K562 (cell line): ENCODE measurements around the gene GVQW3. TPM values are rescaled to one million over a fixed set of nuclear protein-coding genes. Genes with fewer than 3 reads are reported as not detected.

Experiments used
- CTBP1 ChIP-seq: fragments of 450-650 bp; IDR thresholded peaks from 2 replicates; pipeline ENCODE4 v1.6.1; 2016; ENCODE audit warnings: borderline replicate concordance
- JUN ChIP-seq, 2 experiments: sonication (generic) in 1 of 2; formaldehyde crosslinking in 1 of 2; IDR thresholded peaks; 2 replicates each; pipeline versions ENCODE4 v1.6.1 to v1.8.0; 2012 to 2022; ENCODE audit warnings: borderline replicate concordance in 2 of 2, mild to moderate bottlenecking in 2 of 2, improper control_type of control experiment in 1 of 2, low read depth in 1 of 2, low read length in 1 of 2, missing genetic modification reagents in 1 of 2
- KDM4B ChIP-seq, 2 experiments: fragments of 450-650 bp in 1 of 2; sonication (generic) in 1 of 2; IDR thresholded peaks; 2 replicates each; pipeline ENCODE4 v1.6.1; 2016 to 2017; ENCODE audit warnings: borderline replicate concordance in 2 of 2, antibody characterized with exemption in 1 of 2, low read depth in 1 of 2, mild to moderate bottlenecking in 1 of 2
- SMC3 ChIP-seq: conservative IDR thresholded peaks from 2 replicates; pipeline ENCODE4 v1.6.1; 2011; ENCODE audit warnings: low read depth, low read length, improper control_type of control experiment; ENCODE audit not compliant: insufficient read depth
- TEAD1 ChIP-seq, 2 experiments: fragments of 450-650 bp in 1 of 2; sonication (generic) in 1 of 2; formaldehyde crosslinking; IDR thresholded peaks; 2 replicates each; pipeline versions ENCODE4 v1.4.0 to v1.8.0; 2020 to 2022; ENCODE audit warnings: mild to moderate bottlenecking in 2 of 2, missing genetic modification reagents in 1 of 2
- TEAD4 ChIP-seq, 2 experiments: sonication (generic) in 1 of 2; formaldehyde crosslinking in 1 of 2; IDR thresholded peaks; 2 replicates each; pipeline versions ENCODE4 v1.6.1 to v1.8.0; 2012 to 2022; ENCODE audit warnings: borderline replicate concordance in 1 of 2, inconsistent platforms in 1 of 2, low read length in 1 of 2, mild to moderate bottlenecking in 1 of 2, missing genetic modification reagents in 1 of 2
- YY1 ChIP-seq, 3 experiments: IDR thresholded peaks; 2 replicates each; pipeline ENCODE4 v1.6.1; 2011; ENCODE audit warnings: low read length in 2 of 3, mild to moderate bottlenecking in 2 of 3, moderate library complexity in 2 of 3, borderline replicate concordance in 1 of 3, control low read depth in 1 of 3, low read depth in 1 of 3; ENCODE audit not compliant: insufficient read depth in 3 of 3, insufficient replicate concordance in 2 of 3, control insufficient read depth in 1 of 3, insufficient read length in 1 of 3; ENCODE audit errors: extremely low read depth in 1 of 3
- ZFPM2 ChIP-seq: fragments of 250-450 bp; sonication (Bioruptor Pico); IDR thresholded peaks from 2 replicates; pipeline ENCODE4 v1.5.1; 2022; ENCODE audit warnings: mild to moderate bottlenecking
- ZNF696 ChIP-seq: fragments of 250-450 bp; sonication (Bioruptor Pico); conservative IDR thresholded peaks from 2 replicates; pipeline ENCODE4 v1.4.0; 2020; ENCODE audit warnings: mild to moderate bottlenecking, moderate library complexity
- ZNF785 ChIP-seq: fragments of 250-450 bp; sonication (Bioruptor Pico); IDR thresholded peaks from 2 replicates; pipeline ENCODE4 v1.4.0; 2020; ENCODE audit warnings: mild to moderate bottlenecking
- polyA plus RNA-seq, 8 experiments: library from polyadenylated mRNA; depleted of rRNA in 4 of 8; stranded (reverse) in 5 of 8; unstranded in 3 of 8; fragments of >200 nt; fragmentation: Nextera tagmentation in 2 of 8; fragmentation: Illumina TruSeq in 1 of 8; extraction: Ambion mirVana in 2 of 8; extraction: Trizol in 1 of 8; gene quantifications; 2 replicates each; pipeline versions ENCODE4 v1.2.1 to v1.2.3, GENCODE V29; 2011 to 2014; ENCODE audit warnings: inconsistent platforms in 1 of 8, missing spikeins in 1 of 8
- total RNA-seq, 7 experiments: library from RNA; depleted of rRNA in 6 of 7; stranded (reverse); fragments of >200 nt in 6 of 7; fragmentation: Illumina TruSeq in 2 of 7; extraction: Trizol in 2 of 7; gene quantifications; 2 replicates each; pipeline versions ENCODE4 v1.2.1 to v1.2.3, GENCODE V29; 2011 to 2021; ENCODE audit warnings: low replicate concordance in 1 of 7
- TF ChIP-seq, protein P1 (sequence below): sonication (generic); formaldehyde crosslinking; IDR thresholded peaks from 2 replicates; pipeline ENCODE4 v1.8.0; 2022; ENCODE audit warnings: missing genetic modification reagents, mild to moderate bottlenecking, moderate library complexity, borderline replicate concordance

GVQW3 gene
- total and polyA plus RNA-seq, 9 of the 15 experiments (the other 6 are each of a cell fraction or from before 2014, with no cell fraction given), result 0.66 to 5.7 (median 2.1) TPM

DNA sequence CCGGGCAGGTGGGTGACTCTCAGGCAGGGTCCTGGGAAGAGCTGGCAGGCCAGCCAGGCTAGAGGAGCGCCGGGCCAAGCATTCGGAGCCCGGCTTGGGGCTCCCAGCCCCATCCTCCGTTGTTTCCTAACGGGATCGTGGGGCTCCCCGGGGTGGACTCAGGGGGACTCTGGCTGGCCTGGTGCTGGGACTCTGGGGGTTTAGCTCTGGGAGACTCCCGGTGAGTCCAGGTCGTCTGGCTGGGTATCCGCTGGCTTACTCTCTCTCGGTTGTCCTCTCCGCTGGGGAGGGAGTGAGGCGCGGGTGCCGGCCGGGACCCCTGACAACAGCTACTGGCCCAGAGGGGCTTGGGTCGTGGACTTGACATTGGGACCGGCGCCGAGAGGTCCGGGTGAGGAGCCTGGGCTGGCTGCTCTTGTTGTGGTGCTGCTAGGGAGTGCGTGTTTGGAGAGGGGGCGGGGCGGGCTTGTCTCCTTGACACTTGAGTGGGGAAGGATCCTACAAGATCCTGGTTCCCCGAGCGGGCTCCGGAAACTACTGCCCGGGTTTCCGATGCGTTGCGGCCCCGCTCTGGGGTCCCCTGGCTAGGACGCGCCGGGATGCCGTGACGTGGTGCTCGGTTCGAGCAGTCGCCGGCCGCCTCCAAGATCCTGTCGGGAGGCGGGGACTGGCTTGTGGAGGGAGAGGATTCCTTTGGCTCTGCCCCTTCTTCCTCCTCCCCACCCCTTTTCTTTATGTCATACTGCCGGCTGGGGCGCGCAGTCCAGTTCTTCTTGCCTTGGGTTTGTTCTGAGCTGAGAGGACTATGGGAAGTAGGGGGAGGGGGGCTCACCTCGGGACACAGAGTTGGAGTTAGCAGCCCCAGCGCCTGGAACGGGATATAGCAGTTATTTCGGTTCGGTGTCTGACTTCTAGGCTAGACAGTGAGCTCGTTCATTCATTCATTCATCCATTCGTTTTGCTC is 64.3 kb downstream of the GVQW3 start (continued):
- TF ChIP-seq JUN (IDR thresholded peaks at IDR 0.05; ENCODE audit: borderline replicate concordance, low read depth, low read length) (no peak), JUN (CRISPR knock-in tag; IDR thresholded peaks at IDR 0.05; ENCODE audit: borderline replicate concordance) (peak; percentile 56; the same call in 1 of the 2 replicates), KDM4B (IDR thresholded peaks at IDR 0.05; ENCODE audit: borderline replicate concordance in 2 of 2, low read depth in 1 of 2) (0 out of 4 replicates have a peak, but pooled peaks of 1 of the 2 experiments have one; percentile 52), ZNF785 (no peak), ZFPM2 (no peak), YY1 (IDR thresholded peaks at IDR 0.05; ENCODE audit: borderline replicate concordance in 1 of 3, control insufficient read depth in 1 of 3, extremely low read depth in 1 of 3, insufficient read depth in 3 of 3, insufficient read length in 1 of 3, insufficient replicate concordance in 2 of 3, low read depth in 1 of 3, low read length in 2 of 3) (peak in 1 of 3 experiments; percentile 22), TEAD1 (CRISPR knock-in tag; IDR thresholded peaks at IDR 0.05) (peak in 1 of 2 experiments; percentile 69; a peak in 1 of 4 replicates), SMC3 (0 out of 2 replicates have a peak, but pooled peaks have one; percentile 4), CTBP1 (peak; percentile 38; the same call in 1 of the 2 replicates), TEAD4 (IDR thresholded peaks at IDR 0.05; ENCODE audit: low read length) (no peak), TEAD4 (CRISPR knock-in tag; IDR thresholded peaks at IDR 0.05; ENCODE audit: borderline replicate concordance) (0 out of 2 replicates have a peak, but pooled peaks have one; percentile 48), ZNF696 (CRISPR knock-in tag) (no peak)
- TF ChIP-seq, protein P1, sequence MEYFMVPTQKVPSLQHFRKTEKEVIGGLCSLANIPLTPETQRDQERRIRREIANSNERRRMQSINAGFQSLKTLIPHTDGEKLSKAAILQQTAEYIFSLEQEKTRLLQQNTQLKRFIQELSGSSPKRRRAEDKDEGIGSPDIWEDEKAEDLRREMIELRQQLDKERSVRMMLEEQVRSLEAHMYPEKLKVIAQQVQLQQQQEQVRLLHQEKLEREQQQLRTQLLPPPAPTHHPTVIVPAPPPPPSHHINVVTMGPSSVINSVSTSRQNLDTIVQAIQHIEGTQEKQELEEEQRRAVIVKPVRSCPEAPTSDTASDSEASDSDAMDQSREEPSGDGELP, result peak; percentile 62
